ENCODE results near the gene MASP2.

DNA sequence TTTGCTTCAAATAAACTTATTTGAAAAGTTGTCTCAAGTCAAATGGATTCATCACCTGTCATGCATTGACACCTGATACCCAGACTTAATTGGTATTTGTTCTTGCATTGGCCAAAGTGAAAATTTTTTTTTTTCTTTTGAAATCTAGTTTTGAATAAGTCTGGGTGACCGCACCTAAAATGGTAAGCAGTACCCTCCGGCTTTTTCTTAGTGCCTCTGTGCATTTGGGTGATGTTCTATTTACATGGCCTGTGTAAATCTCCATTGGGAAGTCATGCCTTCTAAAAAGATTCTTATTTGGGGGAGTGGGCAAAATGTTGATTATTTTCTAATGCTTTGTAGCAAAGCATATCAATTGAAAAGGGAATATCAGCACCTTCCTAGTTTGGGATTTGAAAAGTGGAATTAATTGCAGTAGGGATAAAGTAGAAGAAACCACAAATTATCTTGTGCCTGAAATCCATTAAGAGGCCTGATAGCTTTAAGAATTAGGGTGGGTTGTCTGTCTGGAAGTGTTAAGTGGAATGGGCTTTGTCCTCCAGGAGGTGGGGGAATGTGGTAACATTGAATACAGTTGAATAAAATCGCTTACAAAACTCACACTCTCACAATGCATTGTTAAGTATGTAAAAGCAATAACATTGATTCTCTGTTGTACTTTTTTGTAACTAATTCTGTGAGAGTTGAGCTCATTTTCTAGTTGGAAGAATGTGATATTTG is 22.7 kb downstream of the MASP2 start:
- TF ChIP-seq CTCF (IDR thresholded peaks at IDR 0.05) (no peak), POLR2A (IDR thresholded peaks at IDR 0.05) (no peak), EP300 (IDR thresholded peaks at IDR 0.05) (no peak)
